Transverse colon (tissue), 3 donors: ENCODE measurements around the gene CHCHD10.

Source experiments
- CTCF ChIP-seq, 5 experiments: fragments of 200-600 bp in 3 of 5; fragments of 450-650 bp in 2 of 5; sonication (generic) in 3 of 5; IDR thresholded peaks; 1 replicate in 2 of 5; 2 replicates in 3 of 5; pipeline ENCODE4 v1.5.1; 2016 to 2017; ENCODE audit warnings: antibody characterized with exemption in 5 of 5, inconsistent platforms in 3 of 5, mild to moderate bottlenecking in 2 of 5, moderate library complexity in 1 of 5
- EP300 ChIP-seq: sonication (generic); formaldehyde crosslinking; IDR thresholded peaks from one replicate; pipeline ENCODE4 v1.6.1; 2017; ENCODE audit warnings: antibody characterized with exemption, low read depth

DNA sequence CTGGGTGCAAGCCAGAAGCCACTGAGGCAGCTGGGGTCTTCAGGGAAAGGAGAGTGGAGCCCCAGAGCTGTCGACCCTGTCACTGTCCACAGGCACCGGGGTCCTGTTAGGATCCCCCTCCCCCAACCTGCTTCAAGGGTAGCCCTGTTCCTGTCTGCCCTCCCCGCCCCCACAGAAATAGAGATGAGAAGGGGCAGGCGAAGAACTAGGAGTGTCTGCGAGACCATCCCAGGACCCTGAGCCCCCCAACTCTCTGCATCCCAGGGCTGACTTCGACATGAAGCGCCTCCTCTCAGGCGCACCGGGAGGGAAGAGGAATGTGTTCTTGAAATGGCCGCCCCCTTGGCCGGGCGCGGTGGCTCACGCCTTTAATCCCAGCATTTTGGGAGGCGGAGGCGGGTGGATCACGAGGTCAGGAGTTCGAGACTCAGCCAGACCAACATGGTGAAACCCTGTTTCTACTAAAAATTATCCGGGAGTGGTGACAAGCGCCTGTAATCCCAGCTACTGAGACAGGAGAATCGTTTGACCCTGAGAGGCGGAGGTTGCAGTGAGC is 16.3 kb downstream of the CHCHD10 start:
- TF ChIP-seq CTCF (IDR thresholded peaks at IDR 0.05), result no peak
- TF ChIP-seq EP300, result no peak
